Adrenal gland (tissue), 12 donors: ENCODE data around the gene IQSEC3. TPM values are rescaled to one million over a fixed set of nuclear protein-coding genes. Genes with fewer than 3 reads are reported as not detected.

Experiments
- DNase-seq, 7 donors: peaks; one replicate each; pipeline ENCODE4 v3.0.0-alpha.2; 2019 to 2020
- H3K27ac ChIP-seq, 5 donors: fragments of 200-600 bp; sonication (generic) in 4 of 5; 1 replicate in 3 of 5; 2 replicates in 2 of 5; pipeline versions ENCODE4 v1.5.1 to v1.8.0; 2016 to 2020; ENCODE audit warnings: mild to moderate bottlenecking in 1 of 5
- H3K27me3 ChIP-seq: fragments of 200-600 bp; 2 replicates; pipeline ENCODE4 v1.8.0; 2021
- H3K36me3 ChIP-seq, 2 donors: fragments of 200-600 bp; replicated peaks in 1 of 2; 1 replicate in 1 of 2; 2 replicates in 1 of 2; pipeline versions ENCODE4 v1.5.1 to v1.8.0; 2018 to 2022
- H3K4me1 ChIP-seq, 2 donors: fragments of 200-600 bp; replicated peaks in 1 of 2; 1 replicate in 1 of 2; 2 replicates in 1 of 2; pipeline versions ENCODE4 v1.5.1 to v1.8.0; 2018 to 2021
- H3K4me3 ChIP-seq, 4 donors: fragments of 200-600 bp; sonication (generic) in 3 of 4; one replicate each; pipeline ENCODE4 v1.5.1; 2016 to 2018
- H3K9me3 ChIP-seq, 3 donors: fragments of 200-600 bp; sonication (generic) in 1 of 3; replicated peaks in 1 of 3; 1 replicate in 2 of 3; 2 replicates in 1 of 3; pipeline versions ENCODE4 v1.5.1 to v1.8.0; 2016 to 2021
- POLR2A ChIP-seq, 2 donors: fragments of 450-650 bp; IDR thresholded peaks; one replicate each; pipeline ENCODE4 v1.6.1; 2017; ENCODE audit warnings: antibody characterized with exemption in 2 of 2, mild to moderate bottlenecking in 2 of 2, moderate library complexity in 1 of 2
- WGBS, 4 donors: extraction: QIAGEN DNeasy Blood & Tissue Kit in 2 of 4; methylation state at CpG; one replicate each; pipeline versions ENCODE4 v1.1.5 to v1.1.7; 2013 to 2017; 5-methylcytosine and 5-hydroxymethylcytosine counted together
- intact Hi-C, 2 donors: fragments of 100-400 bp; cut with DNase I; formaldehyde crosslinking; loops; one replicate each; pipeline versions ENCODE4 v1.14.1 to v1.15.0; 2022 to 2023
- polyA plus RNA-seq, 3 donors: library from polyadenylated mRNA; stranded (reverse); fragments of 200-250 nt in 2 of 3; fragments of 350-450 nt in 1 of 3; fragmentation: Illumina TruSeq in 1 of 3; extraction: RNeasy Lipid Tissue Mini Kit (QIAGEN cat#74804) in 1 of 3; gene quantifications; one replicate each; pipeline ENCODE4 v1.2.3, GENCODE V29; 2013 to 2014
- total RNA-seq, 9 donors: library from RNA; depleted of rRNA in 4 of 9; stranded (reverse); fragments of >200 nt in 4 of 9; fragments of 120-200 nt in 1 of 9; fragmentation: NEBNext Ultra II Directional in 1 of 9; extraction: Animal tissue kit (Norgen Biotek cat#: 25700) in 1 of 9; gene quantifications; one replicate each; pipeline versions ENCODE4 v1.1.0 to v1.2.4, GENCODE V29; 2013 to 2023
- TF ChIP-seq, protein P1 (sequence below), 6 experiments: fragments of 450-650 bp in 4 of 6; fragments of 200-600 bp in 2 of 6; sonication (generic) in 1 of 6; IDR thresholded peaks; 1 replicate in 5 of 6; 2 replicates in 1 of 6; pipeline versions ENCODE4 v1.5.1 to v1.8.0; 2016 to 2021; ENCODE audit warnings: antibody characterized with exemption in 6 of 6, mild to moderate bottlenecking in 2 of 6, moderate library complexity in 1 of 6
- donor health status: healthy with polysubstance abuse.
- donor health status: Bipolar disorder and iron deficiency.
- donor health status: DM: yes; HTN: yes; CAD: no.
- donor health status: DM: no; HTN: no; CAD: no.
- donor health status: DM: no; HTN: no; CAD: no.
- donor health status: DM: yes; HTN: yes; CAD: no.

The IQSEC3 gene
- total and polyA plus RNA-seq, 12 donors, result 0.13 to 6.3 (median 1.00) TPM

- DNase-seq, result peak; percentile 45 to 83 (median 63)
- Histone ChIP-seq H3K4me1 (no peaks in the 10 kb centered on the region), H3K27ac (no peak overlapping the region), H3K27me3 (no peaks in the 10 kb centered on the region), H3K4me3 (no peak overlapping the region), H3K36me3 (no peaks in the 10 kb centered on the region), H3K9me3 (no peaks in the 10 kb centered on the region)
- TF ChIP-seq POLR2A (IDR thresholded peaks at IDR 0.05), result no peak
- TF ChIP-seq, protein P1, sequence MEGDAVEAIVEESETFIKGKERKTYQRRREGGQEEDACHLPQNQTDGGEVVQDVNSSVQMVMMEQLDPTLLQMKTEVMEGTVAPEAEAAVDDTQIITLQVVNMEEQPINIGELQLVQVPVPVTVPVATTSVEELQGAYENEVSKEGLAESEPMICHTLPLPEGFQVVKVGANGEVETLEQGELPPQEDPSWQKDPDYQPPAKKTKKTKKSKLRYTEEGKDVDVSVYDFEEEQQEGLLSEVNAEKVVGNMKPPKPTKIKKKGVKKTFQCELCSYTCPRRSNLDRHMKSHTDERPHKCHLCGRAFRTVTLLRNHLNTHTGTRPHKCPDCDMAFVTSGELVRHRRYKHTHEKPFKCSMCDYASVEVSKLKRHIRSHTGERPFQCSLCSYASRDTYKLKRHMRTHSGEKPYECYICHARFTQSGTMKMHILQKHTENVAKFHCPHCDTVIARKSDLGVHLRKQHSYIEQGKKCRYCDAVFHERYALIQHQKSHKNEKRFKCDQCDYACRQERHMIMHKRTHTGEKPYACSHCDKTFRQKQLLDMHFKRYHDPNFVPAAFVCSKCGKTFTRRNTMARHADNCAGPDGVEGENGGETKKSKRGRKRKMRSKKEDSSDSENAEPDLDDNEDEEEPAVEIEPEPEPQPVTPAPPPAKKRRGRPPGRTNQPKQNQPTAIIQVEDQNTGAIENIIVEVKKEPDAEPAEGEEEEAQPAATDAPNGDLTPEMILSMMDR (IDR thresholded peaks at IDR 0.05), result peak; percentile 34 to 71 (median 58)
- WGBS, 4 donors, result 18 to 38% (median 27%) methylated on average over 4 to 11 of the region's 11 CpGs
- intact Hi-C loops, result no loop called here
These were observed 86.6 kb downstream of the IQSEC3 start for GRCh38 chr12:153080-153746.

DNA sequence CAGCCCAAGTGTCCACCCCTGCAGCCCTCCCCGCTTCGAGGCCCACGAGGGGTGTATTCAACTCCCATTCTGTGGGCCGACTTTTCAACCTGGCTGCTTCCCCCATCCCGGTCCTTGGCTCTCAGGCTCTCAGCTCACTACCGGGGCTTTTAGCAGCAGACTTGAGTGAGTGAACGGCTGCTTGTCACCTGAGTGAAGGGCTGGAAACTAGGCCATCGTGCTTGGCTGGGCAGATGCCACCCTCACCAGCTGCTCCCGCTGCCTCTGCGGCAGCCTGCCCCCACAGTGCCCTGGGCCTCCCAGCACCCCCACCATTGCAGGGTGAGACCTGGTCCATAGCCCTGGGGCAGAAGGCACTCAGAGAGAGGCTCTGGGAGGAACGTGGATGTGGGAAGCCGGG, 87.5 kb downstream of the IQSEC3 start:
- no peak for DNase-seq
- H3K9me3 ChIP-seq, result no peaks in the 10 kb centered on the region
- no peaks in the 10 kb centered on the region for H3K4me1 ChIP-seq
- no peak overlapping the region for H3K4me3 ChIP-seq
- intact Hi-C loops, result no loop called here
- H3K27ac ChIP-seq, result no peak overlapping the region
- H3K27me3 ChIP-seq, result no peaks in the 10 kb centered on the region
- no peak for TF ChIP-seq POLR2A (IDR thresholded peaks at IDR 0.05)
- TF ChIP-seq, protein P1 (IDR thresholded peaks at IDR 0.05), result no peak
- H3K36me3 ChIP-seq, result no peaks in the 10 kb centered on the region
- 86 to 93% (median 88%) methylated on average over 6 to 12 of the region's 12 CpGs for WGBS, 4 donors

- Histone ChIP-seq H3K27me3 (no peaks in the 10 kb centered on the region), H3K9me3 (no peaks in the 10 kb centered on the region), H3K4me3 (no peak overlapping the region), H3K4me1 (no peaks in the 10 kb centered on the region), H3K36me3 (no peaks in the 10 kb centered on the region), H3K27ac (no peak overlapping the region)
- WGBS, 4 donors, result 78 to 91% (median 81%) methylated on average over 5 to 9 of the region's 9 CpGs
- no peak for DNase-seq
- no peak for TF ChIP-seq POLR2A (IDR thresholded peaks at IDR 0.05)
- TF ChIP-seq, protein P1 (IDR thresholded peaks at IDR 0.05), result no peak
- intact Hi-C loops, result no loop called here
These were observed 88.4 kb downstream of the IQSEC3 start for GRCh38 chr12:155006-155405.

DNA sequence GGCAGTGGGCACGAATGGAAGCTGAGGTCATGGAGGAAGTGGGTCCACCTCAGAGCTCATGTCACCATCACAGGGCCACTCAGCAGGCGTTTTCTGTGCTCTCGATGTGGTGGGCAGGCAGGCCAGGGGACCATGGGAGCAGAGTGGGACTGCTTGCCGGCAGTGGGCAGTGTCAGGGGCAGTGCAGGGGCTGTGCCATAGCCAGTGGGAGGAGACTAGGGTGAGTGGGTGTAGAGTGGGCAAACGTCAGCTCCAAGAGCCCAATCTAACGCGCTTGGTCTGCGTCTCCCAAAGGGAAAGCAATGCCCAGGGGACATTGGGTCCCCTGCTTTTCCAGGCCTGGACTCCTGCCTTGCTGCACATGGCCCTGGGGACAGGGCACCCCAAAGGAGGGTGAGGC, 89.1 kb downstream of the IQSEC3 start:
- 77 to 93% (median 88%) methylated on average over 6 to 8 of the region's 8 CpGs for WGBS, 4 donors
- Histone ChIP-seq H3K4me1 (no peaks in the 10 kb centered on the region), H3K9me3 (no peaks in the 10 kb centered on the region), H3K4me3 (no peak overlapping the region), H3K27ac (no peak overlapping the region), H3K36me3 (no peaks in the 10 kb centered on the region), H3K27me3 (no peaks in the 10 kb centered on the region)
- intact Hi-C loops, result no loop called here
- TF ChIP-seq, protein P1 (IDR thresholded peaks at IDR 0.05), result no peak
- no peak for DNase-seq
